Right lobe of liver (tissue), 6 donors: ENCODE data around the gene CTIF. TPM values are rescaled to one million over a fixed set of nuclear protein-coding genes. Genes with fewer than 3 reads are reported as not detected.

Experiments used
- ATAC-seq, 4 donors: fragments of 200-7000 bp; cut with Tn5 transposase; one replicate each; pipeline ENCODE4 v1.9.1; 2020; ENCODE audit warnings: mild to moderate bottlenecking in 4 of 4, moderate library complexity in 4 of 4
- DNase-seq, 3 donors: peaks; one replicate each; pipeline ENCODE4 v3.0.0-alpha.2; 2020
- H3K27ac ChIP-seq, 3 donors: fragments of 200-600 bp; one replicate each; pipeline ENCODE4 v1.8.0; 2022
- H3K27me3 ChIP-seq, 2 donors: fragments of 200-600 bp; one replicate each; pipeline ENCODE4 v1.8.0; 2022
- H3K36me3 ChIP-seq, 4 donors: fragments of 200-600 bp; sonication (generic) in 1 of 4; one replicate each; pipeline versions ENCODE4 v1.5.1 to v1.8.0; 2017 to 2022; ENCODE audit warnings: control low read depth in 1 of 4
- H3K4me1 ChIP-seq, 4 donors: fragments of 200-600 bp; sonication (generic) in 1 of 4; one replicate each; pipeline versions ENCODE4 v1.5.1 to v1.8.0; 2017 to 2022; ENCODE audit warnings: control low read depth in 1 of 4
- H3K4me3 ChIP-seq, 3 donors: fragments of 200-600 bp; one replicate each; pipeline ENCODE4 v1.8.0; 2022
- H3K9me3 ChIP-seq, 4 donors: fragments of 200-600 bp; sonication (generic) in 1 of 4; one replicate each; pipeline versions ENCODE4 v1.5.1 to v1.8.0; 2017 to 2022; ENCODE audit warnings: control low read depth in 1 of 4
- POLR2A ChIP-seq: fragments of 450-650 bp; IDR thresholded peaks from one replicate; pipeline ENCODE4 v1.6.1; 2017; ENCODE audit warnings: antibody characterized with exemption, mild to moderate bottlenecking
- WGBS: methylation state at CpG from one replicate; pipeline ENCODE4 v1.1.6; 2018; ENCODE audit warnings: low coverage, low lambda C conversion rate; ENCODE audit not compliant: insufficient coverage; ENCODE audit errors: missing lambda C conversion rate; 5-methylcytosine and 5-hydroxymethylcytosine counted together
- intact Hi-C, 2 donors: fragments of 100-400 bp; cut with DNase I; formaldehyde crosslinking; loops; one replicate each; pipeline versions ENCODE4 v1.11.2 to v1.14.1; 2022
- total RNA-seq, 6 experiments: library from RNA; depleted of rRNA in 2 of 6; stranded (reverse); fragments of >200 nt in 2 of 6; fragmentation: NEBNext Ultra II Directional in 3 of 6; extraction: Animal tissue kit (Norgen Biotek cat#: 25700) in 3 of 6; gene quantifications; one replicate each; pipeline versions ENCODE4 v1.1.0 to v1.2.4, GENCODE V29; 2016 to 2023
- TF ChIP-seq, protein P1 (sequence below), 4 donors: fragments of 200-600 bp in 3 of 4; fragments of 450-650 bp in 1 of 4; IDR thresholded peaks; one replicate each; pipeline versions ENCODE4 v1.5.1 to v1.8.0; 2016 to 2022; ENCODE audit warnings: antibody characterized with exemption in 4 of 4, mild to moderate bottlenecking in 2 of 4
- donor health status: DM: no; HTN: yes; CAD: no.
- donor health status: DM: no; HTN: no; CAD: no.
- donor health status: DM: no; HTN: no; CAD: no.
- donor health status: DM: no; HTN: yes; CAD: no.
- donor health status: DM: no; HTN: yes; CAD: no.

The CTIF gene
- total RNA-seq, 6 experiments from 2014 or later, result 29.0 to 60.6 (median 43.1) TPM

DNA sequence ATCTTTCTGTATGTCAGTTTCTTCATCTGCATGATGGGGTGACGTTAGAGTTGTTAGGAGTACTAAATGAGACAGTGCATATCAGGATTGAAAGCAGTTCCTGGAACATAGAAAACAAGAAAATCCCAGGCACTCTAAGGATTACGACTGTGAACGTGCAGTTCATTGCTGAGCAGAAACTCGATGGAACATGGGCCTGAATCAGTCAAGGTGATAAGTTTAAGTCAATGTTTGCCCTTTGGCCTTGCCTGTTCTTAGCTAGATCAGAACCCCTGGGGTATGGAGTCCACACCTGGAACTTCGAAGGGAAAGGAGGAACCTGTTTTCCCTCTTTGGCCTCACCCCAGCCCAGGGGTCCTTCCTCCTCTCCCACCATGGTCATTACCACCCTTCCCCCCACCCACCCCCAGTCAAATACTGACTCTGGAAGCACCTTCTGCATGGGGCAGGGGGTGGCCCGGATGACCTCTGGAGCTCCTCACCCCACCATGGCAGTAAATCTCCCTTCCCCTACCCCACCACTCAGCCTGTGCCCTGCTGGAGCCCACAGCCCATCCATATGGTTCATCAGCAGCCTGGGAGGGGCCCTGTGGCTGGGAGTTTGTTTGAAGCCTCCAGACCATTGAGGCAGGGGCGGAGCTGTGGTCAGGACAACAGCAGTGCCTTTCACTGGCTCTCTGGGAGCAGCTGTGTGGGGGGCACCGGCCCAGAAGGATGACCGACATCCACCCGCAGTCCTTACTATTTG lies 247.8 kb downstream of the CTIF start:
- no peak overlapping the region for H3K4me3 ChIP-seq
- 76% methylated on average over 10 of the region's 10 CpGs for WGBS
- peaks cover 0 to 27% (median 8%) of the 10 kb centered on the region in 4 donors for H3K4me1 ChIP-seq
- TF ChIP-seq, protein P1, sequence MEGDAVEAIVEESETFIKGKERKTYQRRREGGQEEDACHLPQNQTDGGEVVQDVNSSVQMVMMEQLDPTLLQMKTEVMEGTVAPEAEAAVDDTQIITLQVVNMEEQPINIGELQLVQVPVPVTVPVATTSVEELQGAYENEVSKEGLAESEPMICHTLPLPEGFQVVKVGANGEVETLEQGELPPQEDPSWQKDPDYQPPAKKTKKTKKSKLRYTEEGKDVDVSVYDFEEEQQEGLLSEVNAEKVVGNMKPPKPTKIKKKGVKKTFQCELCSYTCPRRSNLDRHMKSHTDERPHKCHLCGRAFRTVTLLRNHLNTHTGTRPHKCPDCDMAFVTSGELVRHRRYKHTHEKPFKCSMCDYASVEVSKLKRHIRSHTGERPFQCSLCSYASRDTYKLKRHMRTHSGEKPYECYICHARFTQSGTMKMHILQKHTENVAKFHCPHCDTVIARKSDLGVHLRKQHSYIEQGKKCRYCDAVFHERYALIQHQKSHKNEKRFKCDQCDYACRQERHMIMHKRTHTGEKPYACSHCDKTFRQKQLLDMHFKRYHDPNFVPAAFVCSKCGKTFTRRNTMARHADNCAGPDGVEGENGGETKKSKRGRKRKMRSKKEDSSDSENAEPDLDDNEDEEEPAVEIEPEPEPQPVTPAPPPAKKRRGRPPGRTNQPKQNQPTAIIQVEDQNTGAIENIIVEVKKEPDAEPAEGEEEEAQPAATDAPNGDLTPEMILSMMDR (IDR thresholded peaks at IDR 0.05), result no peak
- TF ChIP-seq POLR2A, result no peak
- H3K9me3 ChIP-seq, result no peaks in the 10 kb centered on the region
- H3K27ac ChIP-seq, result no peak overlapping the region
- H3K27me3 ChIP-seq, result no peaks in the 10 kb centered on the region
- ATAC-seq (no peak), DNase-seq (peak; percentile 11 to 41 (median 39))
- intact Hi-C loops, result loop anchor here (10.0 kb wide), 2 partner anchors 148 to 158 kb away; no protein-coding TSS in a partner anchor
- peaks cover 0 to 2% (median 0%) of the 10 kb centered on the region in 4 donors for H3K36me3 ChIP-seq

DNA sequence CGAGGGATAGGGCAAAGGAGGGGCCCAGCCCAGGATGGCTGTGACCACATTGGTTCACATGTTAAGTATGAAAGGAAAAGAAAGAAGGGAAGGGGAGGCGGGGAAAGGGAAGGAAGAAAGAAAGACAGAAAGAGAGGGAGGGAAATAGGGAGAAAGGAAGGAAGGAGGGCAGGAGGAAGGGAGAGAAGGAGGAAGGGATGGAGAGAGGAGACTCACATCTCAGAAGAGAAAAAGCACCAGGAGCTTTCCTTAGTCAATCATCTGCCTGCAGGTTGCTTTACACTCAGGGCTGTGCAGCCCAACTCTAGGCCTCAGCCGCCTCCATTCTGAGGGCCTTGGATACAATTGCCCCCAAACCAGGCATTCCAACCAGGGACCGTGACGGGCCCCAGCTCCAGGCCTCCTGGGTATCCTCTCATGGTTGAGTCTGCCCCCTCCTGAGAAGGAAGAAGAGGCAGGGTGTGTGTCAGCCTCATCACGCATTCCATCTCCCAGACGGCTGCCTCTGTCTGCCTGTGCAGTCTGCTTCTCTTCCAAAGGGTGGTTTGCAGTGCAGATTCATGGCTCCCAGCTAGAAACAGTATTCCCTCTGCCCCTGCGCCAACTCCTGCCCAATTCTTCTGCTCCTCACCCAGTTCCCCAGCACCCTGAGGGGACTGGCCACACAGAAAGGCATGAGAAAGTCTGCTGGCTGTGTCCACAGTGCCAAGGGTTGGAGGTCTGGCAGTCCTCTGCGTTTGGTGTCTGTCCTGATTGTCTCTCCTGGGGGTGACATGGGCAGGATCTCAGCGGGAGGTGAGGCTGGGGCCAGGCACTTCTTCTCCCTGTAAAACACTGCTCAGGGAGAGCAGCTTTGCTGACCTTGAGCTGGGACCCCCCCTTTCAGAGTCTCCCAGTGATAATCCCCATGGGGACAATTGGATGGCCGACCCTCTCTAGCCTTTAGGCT lies 248.6 kb downstream of the CTIF start:
- Histone ChIP-seq H3K9me3 (no peaks in the 10 kb centered on the region), H3K4me1 (peaks cover 0 to 18% (median 4%) of the 10 kb centered on the region in 4 donors), H3K4me3 (no peak overlapping the region), H3K27me3 (no peaks in the 10 kb centered on the region), H3K36me3 (peaks cover 0 to 2% (median 0%) of the 10 kb centered on the region in 4 donors), H3K27ac (no peak overlapping the region)
- peak in 2 of 3 donors; percentile 11 to 31 for DNase-seq
- no peak for ATAC-seq
- intact Hi-C loops, result loop anchor here (10.0 kb wide), 2 partner anchors 147 to 157 kb away; no protein-coding TSS in a partner anchor
- 84% methylated on average over 6 of the region's 11 CpGs for WGBS
- TF ChIP-seq, protein P1 (IDR thresholded peaks at IDR 0.05), result no peak
- no peak for TF ChIP-seq POLR2A

DNA sequence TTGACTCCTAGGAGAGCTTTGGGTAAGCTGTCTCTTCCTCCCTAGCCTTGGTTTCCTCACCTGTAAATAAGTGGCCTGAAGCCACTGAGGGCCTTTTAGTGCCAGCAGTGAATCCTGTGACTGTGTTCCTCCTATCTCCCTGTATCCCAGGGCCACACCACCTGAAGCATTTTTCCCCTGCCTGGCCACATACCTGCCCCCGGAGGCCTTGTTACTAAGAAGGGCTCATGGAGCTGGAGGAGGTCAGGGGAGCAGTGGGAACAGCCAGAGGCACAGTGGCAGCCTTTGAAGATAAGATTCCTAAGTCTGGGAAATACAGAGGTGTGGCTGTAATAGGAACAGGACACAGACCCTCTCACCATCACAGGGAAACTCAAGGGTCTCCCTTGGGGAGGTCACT lies 249.5 kb downstream of the CTIF start:
- Histone ChIP-seq H3K4me3 (no peak overlapping the region), H3K4me1 (peaks cover 0 to 9% (median under 1%) of the 10 kb centered on the region in 4 donors), H3K27ac (no peak overlapping the region), H3K27me3 (no peaks in the 10 kb centered on the region), H3K36me3 (peaks cover 0 to 2% (median 0%) of the 10 kb centered on the region in 4 donors), H3K9me3 (no peaks in the 10 kb centered on the region)
- DNase-seq (no peak), ATAC-seq (no peak)
- TF ChIP-seq, protein P1 (IDR thresholded peaks at IDR 0.05), result no peak
- TF ChIP-seq POLR2A, result no peak
- intact Hi-C loops, result loop anchor here (10.0 kb wide), 2 partner anchors 146 to 156 kb away; no protein-coding TSS in a partner anchor
- WGBS, result no CpG with 5 or more reads among the region's 1 CpG

DNA sequence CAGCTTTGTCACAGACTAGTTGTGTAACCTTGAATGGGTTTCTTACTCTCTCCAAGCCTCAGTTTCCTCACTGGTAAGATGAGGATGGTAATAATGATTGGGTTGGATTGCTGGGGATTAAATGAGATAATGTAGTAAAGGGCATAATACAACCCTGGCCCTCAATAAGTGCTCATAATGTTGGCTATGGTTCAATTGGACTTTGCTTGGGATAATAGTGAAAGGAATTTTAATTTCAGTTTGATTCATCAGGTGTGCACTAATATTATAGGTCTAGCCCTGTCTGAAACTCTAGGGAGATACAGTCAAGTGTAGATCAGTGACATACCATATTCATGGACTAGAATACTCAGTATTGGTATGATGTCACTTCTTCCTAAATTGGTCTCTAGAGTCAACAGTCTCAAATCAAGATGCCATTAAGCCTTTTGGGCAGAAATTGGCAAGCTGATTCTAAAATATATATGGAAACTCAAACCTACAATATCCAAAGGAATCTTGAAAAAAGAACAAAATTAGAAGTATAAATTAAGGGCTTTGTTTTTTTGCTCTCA lies 250.5 kb downstream of the CTIF start:
- H3K27me3 ChIP-seq, result no peaks in the 10 kb centered on the region
- no peaks in the 10 kb centered on the region for H3K9me3 ChIP-seq
- no peak for DNase-seq
- intact Hi-C loops, result loop anchor here (10.0 kb wide), 2 partner anchors 145 to 155 kb away; no protein-coding TSS in a partner anchor
- H3K4me3 ChIP-seq, result no peak overlapping the region
- TF ChIP-seq, protein P1 (IDR thresholded peaks at IDR 0.05), result no peak
- TF ChIP-seq POLR2A, result no peak
- no peaks in the 10 kb centered on the region for H3K36me3 ChIP-seq
- ATAC-seq, result no peak
- H3K4me1 ChIP-seq, result peaks cover 0 to 7% (median 0%) of the 10 kb centered on the region in 4 donors
- H3K27ac ChIP-seq, result peak overlapping the region; percentile 39 to 61 (median 47)
